Fibroblast of peridontal ligament (primary cell): ENCODE results near the gene FOXRED2.
"Not testable (repeated sequence)": the region's sequence is repeated elsewhere in the genome, so short reads cannot be mapped to it uniquely, and the experiment has no call there.

Source experiments
- DNase-seq: peaks from one replicate; pipeline ENCODE4 v3.0.0-alpha.2; 2010; ENCODE audit errors: extremely low read depth

FOXRED2 gene

DNA sequence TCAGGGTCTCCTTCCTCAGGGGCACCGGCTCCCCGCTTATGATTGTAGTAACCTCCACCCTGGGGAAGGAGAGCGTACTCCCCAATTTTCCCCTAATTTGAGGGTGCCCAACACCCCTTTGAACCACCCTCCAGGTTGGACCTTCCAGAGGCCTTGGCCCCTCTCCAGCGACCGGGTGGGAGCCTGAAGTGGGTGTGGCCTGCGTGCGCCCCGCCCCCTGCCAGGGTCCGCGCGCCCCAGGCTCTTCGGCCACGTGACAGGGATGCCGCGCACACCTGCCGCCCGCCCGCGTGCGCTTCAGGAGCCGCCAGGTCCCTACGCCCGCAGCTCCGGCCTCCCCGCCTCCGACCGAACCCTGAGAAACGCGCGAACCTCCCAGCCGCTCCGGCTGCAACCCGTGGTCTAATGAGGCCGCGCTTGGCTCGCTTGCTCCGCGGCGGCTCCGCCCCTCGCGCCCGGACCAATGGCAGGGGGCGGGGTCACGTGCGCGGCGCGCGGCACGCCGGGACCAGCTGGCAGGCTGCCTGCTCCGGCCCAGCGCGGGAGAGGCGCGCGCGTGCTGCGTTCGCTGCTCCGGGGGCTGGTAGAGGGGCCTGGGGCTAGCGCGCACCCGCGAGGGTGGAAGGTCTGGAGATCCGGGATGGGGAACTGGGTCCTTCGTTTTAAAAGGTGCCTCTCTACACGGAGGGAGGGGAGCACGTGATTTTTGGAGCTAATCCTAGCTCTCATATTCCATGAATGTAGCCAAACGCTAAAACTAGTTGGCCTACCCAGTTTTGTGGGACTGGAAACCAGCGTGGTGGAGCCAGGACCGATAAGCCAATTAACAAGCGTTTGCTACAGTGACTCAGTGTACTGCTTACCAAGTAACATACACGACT is at the start of gene FOXRED2:
TSS of gene FOXRED2 (minus strand) at position 404 of the 881 bp plus-strand sequence. CDS start 618 bp downstream, outside the sequence.
- peak; percentile 70 for DNase-seq

DNA sequence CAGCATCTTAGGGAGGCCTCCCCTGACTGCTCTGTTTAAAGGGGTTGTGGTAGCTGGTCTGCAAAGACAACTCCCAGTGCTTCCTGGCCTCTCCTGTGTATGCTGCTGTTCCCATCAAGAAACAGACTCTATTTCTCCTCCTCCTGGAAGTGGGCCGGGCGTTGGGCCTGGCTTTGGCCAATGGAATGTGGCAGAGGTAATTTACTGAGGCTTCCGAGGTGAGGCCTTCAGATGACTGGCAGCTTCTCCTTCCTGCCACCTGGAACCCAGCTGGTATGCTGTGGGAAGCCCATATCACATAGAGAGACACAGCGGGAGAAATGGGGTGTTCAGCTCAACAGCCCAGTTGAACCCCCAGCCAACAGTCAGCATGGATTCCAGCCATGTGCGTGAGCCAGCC is 47.3 kb upstream of the FOXRED2 start:
- no peak for DNase-seq

DNA sequence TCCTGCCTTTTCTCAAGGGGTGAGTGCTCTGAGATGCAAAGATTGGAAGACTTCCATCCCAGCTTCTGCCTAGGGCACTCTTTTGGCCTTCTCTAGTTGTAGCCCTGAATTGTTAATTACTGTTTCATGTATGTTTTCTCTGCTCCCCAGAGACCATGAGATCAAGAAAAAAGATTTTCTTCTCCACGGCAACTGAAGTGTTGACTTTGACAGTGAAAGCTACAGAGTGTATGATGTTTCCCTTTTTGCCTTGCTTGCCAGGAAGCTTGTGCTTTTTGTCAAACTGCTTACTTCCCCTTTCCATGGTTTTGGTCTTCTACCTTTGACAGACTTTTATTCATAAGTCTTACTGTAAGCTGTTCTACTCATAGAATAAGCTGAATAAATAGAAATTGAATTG is 45.4 kb upstream of the FOXRED2 start:
- DNase-seq = no peak

DNA sequence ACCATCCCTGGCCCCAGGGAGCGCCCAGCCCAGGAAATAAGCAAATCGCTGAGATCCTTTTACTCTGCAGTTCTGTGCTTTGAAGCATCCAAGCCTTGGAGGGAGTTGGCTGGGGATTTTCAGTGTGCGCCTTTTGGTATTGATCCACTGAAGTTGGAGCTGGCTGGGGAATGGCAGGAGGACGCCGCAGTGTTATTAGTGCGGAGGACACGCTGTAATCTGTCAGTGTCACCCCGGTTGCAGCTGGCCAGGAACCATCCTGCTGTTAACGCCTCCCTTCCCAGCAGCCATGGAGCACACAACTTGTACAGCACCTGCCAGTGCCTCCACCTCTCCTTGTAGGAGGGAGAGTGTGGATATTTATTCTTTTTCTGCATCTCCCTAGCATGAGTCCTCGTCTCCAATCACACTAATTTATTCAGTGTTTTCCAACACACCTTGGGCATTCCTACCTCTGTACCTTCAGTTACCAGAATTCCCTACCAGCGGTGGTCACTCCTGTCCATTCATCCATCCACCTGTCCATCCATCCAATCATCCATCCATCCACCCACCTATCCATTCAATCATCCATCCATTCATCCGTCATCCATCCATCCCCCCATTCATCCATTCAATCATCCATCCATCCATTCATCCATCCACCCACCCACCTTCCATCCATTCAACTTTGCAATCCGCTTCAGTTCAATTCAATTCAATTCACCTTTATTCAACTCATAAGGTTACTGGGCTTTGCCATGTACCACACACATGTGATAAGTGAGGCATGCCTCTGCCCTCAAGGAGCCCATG is 44.1 kb upstream of the FOXRED2 start:
- DNase-seq = no peak

DNA sequence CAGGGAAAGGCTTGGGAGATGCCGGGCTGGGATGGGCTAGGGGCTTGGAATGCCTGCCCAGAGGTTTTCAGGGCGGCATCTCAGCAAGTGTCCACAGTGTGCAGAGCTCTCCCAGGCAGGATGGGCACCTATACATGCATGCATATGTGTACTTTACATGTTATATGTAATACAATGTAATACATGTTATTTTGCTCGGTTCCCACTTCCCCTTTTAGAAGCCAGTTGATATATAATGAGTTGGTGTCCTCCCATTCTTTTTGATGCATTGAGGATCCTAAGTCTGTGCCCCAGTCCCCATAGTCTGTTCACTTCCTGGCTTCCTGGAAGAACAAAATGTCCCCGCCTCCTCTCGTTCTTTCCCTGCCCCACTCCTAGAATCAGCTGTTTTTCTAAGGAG is 42.2 kb upstream of the FOXRED2 start:
- DNase-seq = no peak

DNA sequence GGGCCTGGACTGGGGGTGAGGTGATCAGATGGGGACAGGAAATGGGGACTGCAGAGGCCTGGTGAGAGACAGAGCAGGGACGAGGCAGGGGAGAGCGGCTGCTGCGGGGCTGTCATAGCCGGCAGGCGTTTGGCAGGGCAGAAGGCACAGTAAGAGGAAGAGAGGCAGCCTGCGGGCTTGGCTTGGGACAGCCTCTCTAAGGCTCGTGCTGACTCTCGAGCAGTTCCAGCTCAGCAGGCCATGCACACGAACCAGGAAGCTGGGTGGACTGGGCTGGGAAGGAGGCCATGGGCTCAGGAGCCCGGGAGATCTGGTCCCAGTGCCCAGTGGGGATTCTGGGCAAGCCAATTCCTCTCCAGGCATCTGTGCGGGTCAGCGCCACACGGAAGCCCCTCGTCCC is 41.8 kb upstream of the FOXRED2 start:
- DNase-seq = no peak

DNA sequence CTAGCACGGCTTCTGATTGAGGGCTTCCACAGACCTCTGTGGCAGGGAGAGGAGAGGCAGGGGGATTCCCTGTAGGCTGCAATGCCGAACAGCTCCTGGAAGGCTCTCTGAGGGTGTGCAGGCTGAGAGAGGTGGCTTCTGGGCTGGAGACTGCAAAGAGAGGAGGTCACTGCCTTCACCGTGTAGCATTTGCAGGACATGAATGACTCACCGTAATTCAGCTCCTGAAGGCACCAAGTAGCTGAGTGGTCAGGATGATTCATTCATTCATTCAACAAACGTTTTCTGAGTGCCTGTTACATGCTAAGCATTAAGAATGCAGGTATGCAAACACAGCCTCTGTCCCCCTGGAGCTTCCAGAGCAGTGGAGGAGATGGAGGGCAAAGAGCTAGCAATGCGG is 40.1 kb upstream of the FOXRED2 start:
- peak; percentile 45 for DNase-seq

DNA sequence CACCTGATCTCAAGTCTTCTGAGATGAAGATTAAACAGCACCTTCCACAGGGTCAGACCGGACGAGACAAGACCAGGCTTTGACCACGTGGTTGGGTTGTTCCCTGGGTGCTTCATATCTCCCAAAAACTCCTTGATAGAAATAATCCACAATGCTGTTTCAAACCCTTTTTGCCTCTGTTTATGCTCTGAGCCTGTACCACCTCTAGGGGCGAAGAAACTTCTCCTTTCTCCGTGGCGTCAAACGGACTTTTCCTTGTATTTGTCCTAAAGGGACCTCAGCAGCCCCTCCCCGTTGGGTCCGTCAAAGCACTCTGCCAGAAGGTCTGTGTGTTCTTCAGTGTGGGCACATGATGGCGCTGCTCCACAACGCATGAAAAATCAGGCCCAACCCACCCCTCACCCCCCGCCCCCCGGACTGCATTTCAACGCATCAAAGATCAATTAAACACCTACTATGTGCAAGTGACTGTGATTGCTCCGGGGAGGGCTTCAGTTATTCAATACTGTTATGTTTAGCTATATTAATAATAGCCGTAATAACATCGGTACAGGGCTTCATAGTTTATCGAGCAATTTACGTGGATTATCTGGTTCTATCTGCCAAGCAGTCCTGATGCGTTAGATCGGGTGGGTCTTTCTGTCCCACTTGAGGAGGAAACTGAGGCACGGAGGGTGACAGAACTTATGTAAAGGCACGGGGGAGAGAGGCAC is 39.4 kb upstream of the FOXRED2 start:
- peak; percentile 54 for DNase-seq

DNA sequence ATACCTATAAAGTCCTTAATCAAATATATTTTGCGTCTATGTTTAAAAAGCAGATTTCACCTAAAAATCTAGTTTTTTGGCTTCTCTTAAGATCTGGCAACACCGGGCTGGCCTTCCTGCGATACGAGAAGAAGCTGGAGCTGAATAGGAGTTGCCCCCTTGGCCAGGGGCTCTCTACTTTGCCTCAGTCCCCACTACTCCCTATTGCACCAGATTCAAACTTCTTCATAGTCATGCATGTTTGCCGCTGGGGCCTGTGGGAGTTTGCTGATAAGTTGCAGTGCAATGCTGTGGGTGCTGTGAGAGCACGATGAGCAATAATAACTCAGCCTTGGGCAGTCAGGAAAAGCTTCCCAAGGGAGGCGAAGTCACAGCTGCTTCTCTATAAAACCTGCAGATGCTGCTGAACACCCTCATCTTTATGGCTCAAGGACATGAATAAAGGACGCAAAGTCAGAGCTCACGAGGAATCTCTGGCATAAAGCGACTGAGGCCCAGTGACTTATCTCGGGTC is 37.3 kb upstream of the FOXRED2 start:
- DNase-seq = peak; percentile 50

DNA sequence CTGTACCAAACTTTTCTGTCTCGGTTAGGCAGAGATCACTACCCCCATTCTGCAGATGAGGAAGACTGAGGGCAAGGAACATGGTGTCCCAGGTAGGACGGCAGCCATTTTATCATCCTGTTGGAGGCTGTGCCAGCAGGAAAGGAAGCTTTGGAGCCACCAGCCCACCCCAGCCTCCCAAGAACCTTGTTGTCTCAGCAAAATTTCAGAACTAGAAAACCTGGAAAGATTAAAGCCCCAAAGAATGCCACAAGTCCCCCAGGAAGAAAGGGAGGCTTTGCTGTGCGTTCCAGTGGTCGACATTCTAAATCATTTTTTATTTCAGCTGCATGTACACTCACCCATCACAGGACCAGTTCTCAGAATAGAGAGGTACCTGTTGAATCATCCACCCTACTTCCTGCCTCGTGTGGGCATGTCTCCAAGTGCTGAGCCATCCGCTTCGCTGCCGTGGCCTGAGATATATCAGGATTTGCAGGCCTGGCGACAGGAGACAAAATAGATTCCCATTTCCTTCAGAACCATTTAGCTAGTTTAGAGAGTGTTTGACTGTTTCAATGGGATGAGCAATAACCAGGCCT is 35.1 kb upstream of the FOXRED2 start:
- DNase-seq = peak; percentile 60

DNA sequence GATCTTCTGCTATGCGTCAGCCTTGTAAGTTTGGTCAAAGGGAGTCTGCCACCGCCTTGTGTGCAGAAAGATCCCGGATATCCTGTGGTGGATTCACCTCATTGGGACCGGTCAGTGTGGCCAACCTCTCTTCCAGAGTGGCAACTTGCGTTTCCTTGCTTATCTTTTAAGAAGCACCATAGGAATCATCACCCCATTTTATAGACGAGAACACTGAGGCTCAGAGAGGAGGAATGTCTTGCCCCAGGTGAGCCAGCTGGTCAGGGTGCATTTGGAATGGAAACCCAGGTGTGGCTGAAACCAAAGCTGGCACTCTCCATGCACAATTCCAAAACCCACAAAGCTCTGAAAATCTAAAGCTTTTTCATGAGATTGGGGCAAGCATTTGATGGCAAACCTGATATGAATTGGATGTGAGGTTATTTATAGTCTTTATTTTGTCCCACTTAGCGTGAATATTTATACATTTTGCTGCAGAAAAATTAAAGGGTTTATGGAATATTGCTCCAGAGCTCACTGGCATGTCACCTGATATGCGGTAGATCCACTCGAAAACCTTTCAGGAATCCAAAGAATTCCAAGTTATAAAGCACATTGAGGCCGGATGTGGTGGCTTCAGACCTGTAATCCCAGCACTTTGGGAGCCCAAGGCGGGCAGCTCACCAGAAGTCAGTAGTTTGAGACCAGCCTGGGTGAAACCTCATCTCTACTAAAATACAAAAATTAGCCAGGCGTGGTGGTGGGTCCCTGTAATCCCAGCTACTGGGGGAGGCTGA is 34.2 kb upstream of the FOXRED2 start:
- no peak for DNase-seq

DNA sequence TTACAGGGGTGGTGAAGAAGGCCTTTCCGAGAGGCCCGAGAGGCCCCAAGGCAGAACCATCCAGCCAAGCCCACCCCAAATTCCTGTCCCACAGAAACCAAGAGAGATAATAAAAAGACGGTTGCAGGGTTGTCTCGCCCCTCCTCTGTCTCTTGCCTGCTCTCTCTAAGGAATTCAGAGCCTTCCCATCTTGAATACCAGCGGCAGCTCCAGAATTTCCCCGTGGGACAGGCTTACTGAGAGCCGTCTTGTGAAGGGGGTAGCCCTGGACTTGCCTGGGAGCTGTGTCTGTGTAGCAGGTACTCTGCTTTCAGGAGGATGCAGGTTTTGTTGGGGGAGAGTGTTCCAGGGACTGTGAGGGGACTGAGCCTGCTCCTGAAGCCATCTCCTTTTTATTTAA is 31.7 kb upstream of the FOXRED2 start:
- no peak for DNase-seq

DNA sequence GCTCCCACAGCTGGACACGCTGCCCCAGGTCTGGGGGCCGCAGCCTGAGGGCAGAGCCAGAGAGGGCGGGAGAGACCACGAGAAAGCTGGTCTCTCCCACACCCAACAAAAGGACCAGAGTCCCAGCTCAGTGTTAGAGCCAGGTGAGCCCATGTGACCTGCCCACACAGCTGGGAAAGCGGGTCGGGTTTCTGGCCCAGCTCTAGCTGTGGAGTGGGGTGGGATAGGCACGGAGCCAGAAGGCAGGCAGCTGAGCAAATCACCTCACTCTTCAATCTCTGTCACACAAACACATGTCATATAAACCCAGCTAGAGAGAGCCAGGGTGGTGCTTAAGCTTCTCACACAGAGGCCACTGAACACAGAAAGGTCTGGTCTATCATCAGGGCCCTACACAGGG is 29.9 kb upstream of the FOXRED2 start:
- DNase-seq = no peak

DNA sequence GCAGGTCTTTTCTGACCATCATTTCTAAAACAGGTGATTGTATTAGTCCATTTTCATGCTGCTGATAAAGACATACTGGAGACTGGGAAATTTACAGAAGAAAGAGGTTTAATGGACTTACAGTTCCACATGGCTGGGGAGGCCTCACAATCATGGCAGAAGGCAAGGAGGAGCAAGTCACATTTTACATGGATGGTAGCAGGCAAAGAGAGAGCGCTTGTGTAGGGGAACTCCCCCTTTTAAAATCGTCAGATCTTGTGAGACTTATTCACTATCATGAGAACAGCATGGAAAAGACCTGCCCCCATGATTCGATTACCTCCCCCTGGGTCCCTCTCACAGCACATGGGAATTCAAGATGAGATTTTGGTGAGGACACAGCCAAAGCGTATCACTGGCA is 26.5 kb upstream of the FOXRED2 start:
- not testable (repeated sequence) for DNase-seq

DNA sequence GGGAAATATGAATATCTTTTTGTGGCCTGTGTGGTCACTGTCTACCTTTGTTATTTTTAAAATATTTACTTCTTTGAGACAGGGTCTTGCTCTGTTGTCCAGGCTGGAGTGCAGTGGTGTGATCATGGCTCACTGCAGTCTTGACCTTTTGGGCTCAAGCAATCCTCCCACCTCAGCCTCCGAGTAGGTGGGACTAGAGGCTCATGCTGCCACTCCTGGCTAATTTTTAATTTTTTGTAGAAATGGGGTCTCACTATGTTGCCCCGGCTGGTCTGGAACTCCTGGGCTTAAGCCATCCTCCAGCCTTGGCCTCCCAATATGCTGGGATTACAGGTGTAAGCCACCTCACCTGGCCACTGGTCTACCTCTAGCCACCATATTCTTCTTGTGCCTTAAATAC is 25.6 kb upstream of the FOXRED2 start:
- no peak for DNase-seq

DNA sequence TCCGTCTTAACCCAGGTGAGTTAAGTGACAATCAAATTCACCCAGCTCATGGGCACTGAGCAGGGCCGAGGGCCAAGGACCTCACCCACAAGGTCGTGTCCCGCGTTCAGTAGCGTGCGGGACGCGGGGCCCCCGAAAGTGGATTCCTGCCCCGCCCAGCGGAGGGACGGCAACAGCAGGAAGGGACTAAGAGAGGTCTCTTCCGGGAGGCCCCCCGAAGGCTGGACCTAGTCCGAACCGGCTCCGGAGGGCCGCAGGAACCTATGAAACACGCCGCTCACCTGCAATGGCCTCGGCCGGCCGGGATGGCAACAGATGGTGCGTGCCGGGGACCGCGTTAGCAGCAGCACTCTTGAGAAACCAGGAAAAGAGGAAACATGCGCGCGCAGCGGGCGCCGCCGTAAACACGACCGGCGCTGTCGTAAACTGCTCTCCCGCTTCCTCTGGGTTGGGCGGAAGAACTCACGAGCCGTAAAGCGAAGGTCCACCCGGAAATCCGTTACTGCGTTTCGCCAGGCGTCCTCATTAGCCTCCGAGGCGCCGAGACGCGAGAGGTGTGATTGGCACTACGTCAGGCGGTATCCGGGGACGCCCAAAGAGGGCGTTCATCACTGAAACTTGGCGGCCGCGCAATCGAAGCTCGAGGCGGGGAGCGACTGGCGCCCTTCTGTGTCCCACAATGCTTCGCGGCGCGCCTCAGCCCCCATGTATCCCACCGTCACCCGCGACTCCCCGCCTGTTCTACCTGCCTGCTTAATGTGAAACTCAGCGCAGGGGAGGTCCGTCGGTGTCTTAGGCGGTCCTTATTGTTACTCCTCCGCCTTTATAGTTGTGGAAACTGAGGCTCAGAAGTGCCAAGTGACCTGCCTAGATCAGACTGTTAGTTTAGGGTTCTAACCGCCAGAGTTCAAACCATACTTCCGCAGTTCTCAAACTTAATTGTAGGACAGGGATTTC is 22.2 kb upstream of the FOXRED2 start, which contains the start of gene EIF3D:
TSS of gene EIF3D (minus strand) at position 372 of the 957 bp plus-strand sequence. CDS start 3,045 bp downstream, outside the sequence.
- DNase-seq = peak; percentile 99

DNA sequence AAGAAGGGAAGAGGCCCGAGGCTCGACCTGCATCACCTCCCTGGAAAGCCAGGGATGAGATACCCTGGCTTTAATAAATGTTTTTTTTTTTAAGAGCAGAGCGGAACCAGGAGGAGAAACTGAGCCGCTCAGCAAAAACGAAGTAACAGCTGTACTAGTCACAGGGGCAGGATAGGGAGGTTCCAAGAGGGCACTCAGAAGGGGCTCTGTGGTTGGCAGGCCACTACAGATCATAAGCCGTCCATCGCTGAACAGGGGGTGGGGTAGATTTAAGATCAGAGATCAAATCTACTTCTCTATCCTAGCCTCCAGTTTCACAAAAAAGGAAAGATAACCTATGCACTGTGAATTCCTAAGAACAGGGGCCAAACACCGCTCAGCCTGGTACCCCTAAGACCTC is 21.5 kb upstream of the FOXRED2 start:
- peak; percentile 29 for DNase-seq

DNA sequence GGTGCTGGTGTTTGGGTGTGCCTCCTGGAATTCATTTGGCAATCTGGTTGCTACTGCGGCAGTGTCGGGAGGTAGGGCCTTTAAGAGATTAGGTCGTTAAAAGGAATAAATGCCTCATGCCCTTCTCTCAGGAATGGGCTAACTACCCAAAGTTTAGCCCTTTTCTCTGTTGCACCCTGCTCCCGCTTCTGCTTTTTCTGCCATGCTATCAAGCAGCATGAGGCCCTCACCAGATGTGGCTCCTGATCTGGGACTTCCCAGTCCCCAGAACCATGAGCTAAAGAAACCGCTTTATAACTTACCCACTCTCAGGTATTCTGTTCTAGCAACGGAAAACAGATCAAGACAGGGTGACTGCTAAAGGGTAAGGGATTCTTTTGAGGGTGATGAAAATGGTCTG is 15.8 kb upstream of the FOXRED2 start:
- DNase-seq = no peak

DNA sequence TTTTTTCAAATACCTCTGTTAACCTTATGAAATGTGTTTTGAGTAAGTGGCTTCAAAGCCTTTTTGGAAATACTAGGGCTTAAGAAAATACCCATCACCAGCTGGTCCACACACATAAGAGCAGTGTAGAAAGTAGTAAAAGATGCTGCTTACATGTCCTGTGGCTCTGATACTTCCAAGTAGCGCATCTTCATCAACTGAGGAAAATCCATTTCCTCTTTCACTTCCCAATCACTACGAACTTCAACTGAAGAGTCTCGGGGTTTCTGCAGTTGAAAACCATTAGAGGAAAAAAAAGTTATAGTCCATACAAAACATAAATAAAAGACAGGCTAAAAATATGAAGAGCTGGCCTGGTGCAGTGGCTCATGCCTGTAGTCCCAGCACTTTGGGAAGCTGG is 13.6 kb upstream of the FOXRED2 start:
- no peak for DNase-seq

DNA sequence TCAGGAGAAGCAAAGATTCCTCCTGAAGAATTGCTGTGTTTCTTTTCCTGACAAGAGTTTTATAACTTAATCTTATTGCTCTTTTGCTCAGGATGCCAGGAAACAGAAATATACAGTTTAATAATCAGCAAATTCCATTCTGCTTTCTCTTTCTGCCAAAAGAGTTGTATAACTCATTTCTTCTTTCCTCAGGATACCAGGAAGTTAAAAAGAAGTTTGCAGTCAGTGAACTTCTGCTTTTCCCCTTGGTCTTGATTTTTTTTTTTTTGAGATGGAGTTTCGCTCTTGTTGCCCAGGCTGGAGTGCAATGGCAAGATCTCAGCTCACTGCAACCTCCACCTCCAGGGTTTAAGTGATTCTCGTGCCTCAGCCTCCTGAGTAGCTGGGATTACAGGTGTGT is 13.1 kb upstream of the FOXRED2 start:
- DNase-seq = not testable (repeated sequence)
